Stomach (tissue), 9 donors: ENCODE data around the gene ARHGEF4. TPM values are rescaled to one million over a fixed set of nuclear protein-coding genes. Genes with fewer than 3 reads are reported as not detected.

Experiments used
- DNase-seq, 2 donors: peaks; one replicate each; pipeline versions ENCODE4 v3.0.0 to v3.0.0-alpha.2; 2013 to 2019
- H3K27ac ChIP-seq, 5 donors: fragments of 200-600 bp in 4 of 5; sonication (generic) in 4 of 5; one replicate each; pipeline ENCODE4 v1.5.1; 2013 to 2019; ENCODE audit warnings: mild to moderate bottlenecking in 1 of 5, moderate library complexity in 1 of 5
- H3K27me3 ChIP-seq, 3 donors: fragments of 200-600 bp; sonication (generic); one replicate each; pipeline ENCODE4 v1.5.1; 2017 to 2019; ENCODE audit warnings: mixed run types in 1 of 3
- H3K36me3 ChIP-seq, 4 donors: fragments of 200-600 bp; sonication (generic); 1 replicate in 3 of 4; 2 replicates in 1 of 4; pipeline ENCODE4 v1.5.1; 2016 to 2019
- H3K4me1 ChIP-seq, 4 donors: fragments of 200-600 bp; sonication (generic); one replicate each; pipeline ENCODE4 v1.5.1; 2016 to 2019
- H3K4me3 ChIP-seq, 4 donors: fragments of 200-600 bp; sonication (generic) in 3 of 4; one replicate each; pipeline ENCODE4 v1.5.1; 2016 to 2019; ENCODE audit warnings: mild to moderate bottlenecking in 1 of 4
- H3K9me3 ChIP-seq, 4 donors: fragments of 200-600 bp; sonication (generic); one replicate each; pipeline ENCODE4 v1.5.1; 2016 to 2019
- EP300 ChIP-seq: sonication (generic); formaldehyde crosslinking; IDR thresholded peaks from one replicate; pipeline ENCODE4 v1.6.1; 2017; ENCODE audit warnings: antibody characterized with exemption
- POLR2A ChIP-seq, 4 donors: fragments of 450-650 bp; IDR thresholded peaks; one replicate each; pipeline ENCODE4 v1.6.1; 2016; ENCODE audit warnings: antibody characterized with exemption in 4 of 4, control low read depth in 2 of 4, mild to moderate bottlenecking in 1 of 4, moderate library complexity in 1 of 4
- POLR2AphosphoS5 ChIP-seq, 3 donors: sonication (generic); formaldehyde crosslinking; IDR thresholded peaks; one replicate each; pipeline ENCODE4 v1.6.1; 2016; ENCODE audit warnings: antibody characterized with exemption in 3 of 3
- WGBS, 5 donors: extraction: QIAGEN DNeasy Blood & Tissue Kit in 3 of 5; methylation state at CpG; one replicate each; pipeline versions ENCODE4 v1.1.5 to v1.1.7; 2013 to 2018; 5-methylcytosine and 5-hydroxymethylcytosine counted together
- intact Hi-C: fragments of 100-400 bp; cut with DNase I; formaldehyde crosslinking; loops from one replicate; pipeline ENCODE4 v1.15.1; 2023; ENCODE audit warnings: low total_unique reads
- polyA plus RNA-seq, 3 donors: library from polyadenylated mRNA; stranded (reverse); fragments of 200-250 nt; gene quantifications; one replicate each; pipeline ENCODE4 v1.2.3, GENCODE V29; 2013
- small RNA-seq, 4 donors: library from RNA; depleted of rRNA; stranded (forward); fragments of <200 nt; gene quantifications; one replicate each; pipeline ENCODE3, GENCODE V24; 2016
- total RNA-seq, 5 donors: library from RNA; depleted of rRNA; stranded (reverse); fragments of >200 nt; gene quantifications; one replicate each; pipeline versions ENCODE4 v1.1.0 to v1.2.3, GENCODE V29; 2014 to 2016
- TF ChIP-seq, protein P1 (sequence below), 7 experiments: fragments of 450-650 bp in 4 of 7; fragments of 200-600 bp in 3 of 7; sonication (generic) in 3 of 7; IDR thresholded peaks; one replicate each; pipeline ENCODE4 v1.5.1; 2016 to 2019; ENCODE audit warnings: antibody characterized with exemption in 7 of 7, control low read depth in 2 of 7, mild to moderate bottlenecking in 1 of 7
- donor health status: healthy with polysubstance abuse.
- donor health status: Bipolar disorder and iron deficiency.
- donor health status: healthy.

ARHGEF4 gene
- total and polyA plus RNA-seq, 8 donors: 1.4 to 32.3 (median 11.2) TPM; not detected in 1

DNA sequence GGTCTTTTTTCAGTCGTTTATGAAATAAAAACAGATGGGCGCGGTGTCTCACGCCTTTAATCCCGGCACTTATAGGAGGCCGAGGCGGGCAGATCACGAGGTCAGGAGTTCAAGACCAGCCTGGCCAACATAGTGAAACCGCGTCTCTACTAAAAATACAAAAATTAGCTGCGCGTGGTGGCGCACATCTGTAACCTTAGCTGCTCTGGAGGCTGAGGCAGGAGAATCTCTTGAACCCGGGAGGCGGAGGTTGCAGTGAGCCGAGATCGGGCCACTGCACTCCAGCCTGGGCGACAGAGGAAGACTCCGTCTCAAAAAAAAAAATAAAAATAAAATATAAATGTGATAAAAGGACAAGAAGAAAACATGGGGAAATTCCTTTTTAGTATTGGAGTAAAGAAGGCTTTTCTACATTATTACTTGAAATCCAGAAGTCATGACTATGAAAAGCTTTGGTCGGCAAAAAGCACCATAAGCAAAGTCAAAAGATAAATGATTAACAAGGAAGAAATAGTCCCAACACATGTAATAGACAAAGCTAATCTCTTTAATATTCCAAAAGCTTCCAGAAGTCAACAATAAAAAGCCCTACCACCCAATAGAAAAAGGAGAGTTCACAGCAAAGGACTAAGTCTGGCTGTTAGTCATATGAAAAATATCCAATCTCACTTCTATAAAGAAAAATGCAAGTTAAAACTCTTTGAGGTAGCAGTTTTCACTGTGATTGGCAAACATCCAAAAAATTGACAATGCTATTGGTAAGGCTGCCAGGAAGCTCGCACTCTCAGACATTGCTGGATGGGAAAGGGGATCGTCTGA lies 258.0 kb downstream of the ARHGEF4 start:
- Histone ChIP-seq H3K4me3 (peak overlapping the region in 1 of 4 donors; percentile 73), H3K9me3 (no peaks in the 10 kb centered on the region), H3K36me3 (peaks cover 6 to 16% (median 8%) of the 10 kb centered on the region in 4 donors), H3K27me3 (no peaks in the 10 kb centered on the region), H3K4me1 (peaks cover 5 to 38% (median 30%) of the 10 kb centered on the region in 4 donors), H3K27ac (peak overlapping the region in 3 of 5 donors; percentile 14 to 99 (median 97))
- intact Hi-C loops: no loop called here
- WGBS, 5 donors: 54 to 61% (median 55%) methylated on average over 22 of the region's 22 CpGs
- TF ChIP-seq POLR2AphosphoS5 (IDR thresholded peaks at IDR 0.05): no peak
- TF ChIP-seq, protein P1, sequence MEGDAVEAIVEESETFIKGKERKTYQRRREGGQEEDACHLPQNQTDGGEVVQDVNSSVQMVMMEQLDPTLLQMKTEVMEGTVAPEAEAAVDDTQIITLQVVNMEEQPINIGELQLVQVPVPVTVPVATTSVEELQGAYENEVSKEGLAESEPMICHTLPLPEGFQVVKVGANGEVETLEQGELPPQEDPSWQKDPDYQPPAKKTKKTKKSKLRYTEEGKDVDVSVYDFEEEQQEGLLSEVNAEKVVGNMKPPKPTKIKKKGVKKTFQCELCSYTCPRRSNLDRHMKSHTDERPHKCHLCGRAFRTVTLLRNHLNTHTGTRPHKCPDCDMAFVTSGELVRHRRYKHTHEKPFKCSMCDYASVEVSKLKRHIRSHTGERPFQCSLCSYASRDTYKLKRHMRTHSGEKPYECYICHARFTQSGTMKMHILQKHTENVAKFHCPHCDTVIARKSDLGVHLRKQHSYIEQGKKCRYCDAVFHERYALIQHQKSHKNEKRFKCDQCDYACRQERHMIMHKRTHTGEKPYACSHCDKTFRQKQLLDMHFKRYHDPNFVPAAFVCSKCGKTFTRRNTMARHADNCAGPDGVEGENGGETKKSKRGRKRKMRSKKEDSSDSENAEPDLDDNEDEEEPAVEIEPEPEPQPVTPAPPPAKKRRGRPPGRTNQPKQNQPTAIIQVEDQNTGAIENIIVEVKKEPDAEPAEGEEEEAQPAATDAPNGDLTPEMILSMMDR (IDR thresholded peaks at IDR 0.05): no peak
- TF ChIP-seq POLR2A (IDR thresholded peaks at IDR 0.05): no peak
- no peak for TF ChIP-seq EP300
- peak in 1 of 2 donors; percentile 39 for DNase-seq

Small RNAs within 50 kb of the gene (small RNA-seq; reads per million reads assigned to genes)
- 0 reads per million in 4 donors for gene RF00423

Other genes with a start within 250 kb of the ARHGEF4 start
- gene CFC1, start 237.3 kb upstream of the ARHGEF4 start, total RNA-seq: 1 to 10 TPM in 2 of 5 donors, not detected in 3; 5.7 to 7.8 TPM
- 10 to 100 TPM in 2 of 3 donors, 1 to 10 TPM in 1; 8.6 to 11.9 (median 10.9) TPM for gene CFC1, start 237.3 kb upstream of the ARHGEF4 start, polyA plus RNA-seq
- gene POTEJ, start 225.5 kb upstream of the ARHGEF4 start, total RNA-seq: 1 to 10 TPM in 1 of 5 donors, under 1 TPM in 2, not detected in 2; 0.87 to 4.9 (median 0.92) TPM
- not detected for gene POTEJ, start 225.5 kb upstream of the ARHGEF4 start, polyA plus RNA-seq
- gene GPR148, start 107.8 kb upstream of the ARHGEF4 start, total RNA-seq: 1 to 10 TPM in 1 of 5 donors, not detected in 4; 4.1 TPM
- not detected for gene GPR148, start 107.8 kb upstream of the ARHGEF4 start, polyA plus RNA-seq
- under 1 TPM in 3 of 5 donors, not detected in 2; 0.45 to 0.58 (median 0.55) TPM for gene AMER3, start 81.4 kb upstream of the ARHGEF4 start, total RNA-seq
- gene AMER3, start 81.4 kb upstream of the ARHGEF4 start, polyA plus RNA-seq: under 1 TPM; 0.08 to 0.61 (median 0.37) TPM